HCT116 (cell line): ENCODE data around the gene PNPLA5. TPM values are rescaled to one million over a fixed set of nuclear protein-coding genes. Genes with fewer than 3 reads are reported as not detected.

ENCODE experiments used
- ATAC-seq: fragments of 200-7000 bp; cut with Tn5 transposase; 2 replicates; pipeline ENCODE4 v1.9.1; 2020; ENCODE audit warnings: mild to moderate bottlenecking, moderate library complexity
- BruUV-seq: library from RNA; stranded (reverse); fragments of 400-500 nt; replicated peaks from 2 replicates; lab custom pipeline; 2021; lab: Mats Ljungman, UMichigan
- CTCF ChIA-PET: fragments of 300-600 bp; sonication (Branson Sonifier 250); formaldehyde crosslinking; loops from one replicate; lab custom pipeline; 2021; ENCODE audit warnings: antibody characterized with exemption; lab: Charles Lee
- POLR2A ChIA-PET: fragments of 300-600, 350-600 bp; sonication (Branson Sonifier 250); formaldehyde crosslinking; loops from one replicate; lab custom pipeline; 2021; ENCODE audit warnings: antibody characterized with exemption; lab: Charles Lee
- RAD21 ChIA-PET, 2 experiments: fragments of 300-600 bp; sonication (Branson Sonifier 250); formaldehyde crosslinking; loops; one replicate each; lab custom pipeline; 2023; ENCODE audit warnings: low total read pairs in 2 of 2; ENCODE audit not compliant: uncharacterized antibody in 2 of 2, unreplicated experiment in 2 of 2, low non-redundant PET in 1 of 2; lab: Charles Lee
- DNase-seq: peaks from one replicate; pipeline ENCODE4 v3.0.0-alpha.2; 2010; ENCODE audit warnings: low read depth, low spot score
- H2AFZ ChIP-seq: fragments of 200-600 bp; shearing (Covaris generic), sonication (generic); 2 replicates; pipeline ENCODE4 v1.6.1; 2017; ENCODE audit warnings: low read depth, mixed run types, mixed read lengths, antibody characterized with exemption, low read length; ENCODE audit not compliant: poor library complexity, severe bottlenecking
- H3K27ac ChIP-seq: 2 replicates; pipeline ENCODE4 v1.5.1; 2012; ENCODE audit warnings: low read depth, low read length
- H3K27me3 ChIP-seq: fragments of 200-600 bp; sonication (generic); 2 replicates; pipeline ENCODE4 v1.6.1; 2016; ENCODE audit warnings: mixed run types, low read length, mixed read lengths; ENCODE audit not compliant: insufficient read depth
- H3K36me3 ChIP-seq, 2 experiments: fragments of 200-500 bp in 1 of 2; fragments of 200-600 bp in 1 of 2; sonication (Bioruptor generic) in 1 of 2; sonication (generic) in 1 of 2; 2 replicates each; pipeline versions ENCODE4 v1.5.1 to v1.6.1; 2014 to 2016; ENCODE audit warnings: low read length in 2 of 2, inconsistent platforms in 1 of 2, mixed read lengths in 1 of 2, mixed run types in 1 of 2; ENCODE audit not compliant: insufficient read depth in 2 of 2, control insufficient read depth in 1 of 2
- H3K4me1 ChIP-seq, 2 experiments: fragments of 200-600 bp in 1 of 2; sonication (generic) in 1 of 2; 2 replicates each; pipeline versions ENCODE4 v1.5.1 to v1.6.1; 2012 to 2017; ENCODE audit warnings: low read length in 2 of 2, inconsistent platforms in 1 of 2, mild to moderate bottlenecking in 1 of 2, mixed read lengths in 1 of 2, mixed run types in 1 of 2, moderate library complexity in 1 of 2; ENCODE audit not compliant: insufficient read depth in 2 of 2, control insufficient read depth in 1 of 2
- H3K4me2 ChIP-seq: fragments of 200-600 bp; sonication (generic); 2 replicates; pipeline ENCODE4 v1.6.1; 2017; ENCODE audit warnings: mixed run types, low read length, mixed read lengths
- H3K4me3 ChIP-seq, 2 experiments: fragments of 200-600 bp in 1 of 2; sonication (generic) in 1 of 2; replicated peaks in 1 of 2; 2 replicates each; pipeline ENCODE4 v1.5.1; 2011 to 2016; ENCODE audit warnings: low read length in 2 of 2, control low read depth in 1 of 2, low read depth in 1 of 2, mild to moderate bottlenecking in 1 of 2, mixed read lengths in 1 of 2, mixed run types in 1 of 2
- H3K79me2 ChIP-seq: fragments of 200-600 bp; sonication (generic); 2 replicates; pipeline ENCODE4 v1.6.1; 2017; ENCODE audit warnings: mild to moderate bottlenecking, mixed run types, low read length, moderate library complexity, mixed read lengths; ENCODE audit not compliant: insufficient read depth
- H3K9ac ChIP-seq: fragments of 200-600 bp; sonication (generic); 2 replicates; pipeline ENCODE4 v1.6.1; 2016; ENCODE audit warnings: low read length, mixed read lengths
- H3K9me2 ChIP-seq: fragments of 200-600 bp; sonication (generic), shearing (Covaris generic); 2 replicates; pipeline ENCODE4 v1.6.1; 2017; ENCODE audit warnings: mixed run types, mild to moderate bottlenecking, moderate library complexity; ENCODE audit not compliant: insufficient read depth
- H3K9me3 ChIP-seq, 2 experiments: fragments of 200-500 bp in 1 of 2; fragments of 200-600 bp in 1 of 2; sonication (Bioruptor generic) in 1 of 2; sonication (generic) in 1 of 2; 2 replicates each; pipeline ENCODE4 v1.6.1; 2014 to 2017; ENCODE audit warnings: low read length in 2 of 2, mixed read lengths in 2 of 2, inconsistent platforms in 1 of 2, low read depth in 1 of 2, mild to moderate bottlenecking in 1 of 2, mixed run types in 1 of 2, moderate library complexity in 1 of 2; ENCODE audit not compliant: control insufficient read depth in 1 of 2, insufficient read depth in 1 of 2
- H4K20me1 ChIP-seq: fragments of 200-600 bp; sonication (generic), shearing (Covaris generic); 2 replicates; pipeline ENCODE4 v1.6.1; 2017; ENCODE audit warnings: mixed run types, mild to moderate bottlenecking, moderate library complexity; ENCODE audit not compliant: insufficient read depth
- CBX3 ChIP-seq: IDR thresholded peaks from 2 replicates; pipeline ENCODE4 v1.6.1; 2012; ENCODE audit warnings: low read depth
- CEBPB ChIP-seq: IDR thresholded peaks from 2 replicates; pipeline ENCODE4 v1.6.1; 2012; ENCODE audit warnings: low read depth
- EGR1 ChIP-seq: IDR thresholded peaks from 2 replicates; pipeline ENCODE4 v1.6.1; 2012; ENCODE audit warnings: low read depth
- ELF1 ChIP-seq: IDR thresholded peaks from 2 replicates; pipeline ENCODE4 v1.6.1; 2012; ENCODE audit warnings: low read depth, borderline replicate concordance
- FOSL1 ChIP-seq: IDR thresholded peaks from 2 replicates; pipeline ENCODE4 v1.6.1; 2012; ENCODE audit warnings: low read depth
- JUND ChIP-seq: IDR thresholded peaks from 2 replicates; pipeline ENCODE4 v1.6.1; 2012
- POLR2A ChIP-seq: IDR thresholded peaks from 2 replicates; pipeline ENCODE4 v1.7.0; 2011; ENCODE audit warnings: borderline replicate concordance; ENCODE audit not compliant: insufficient read depth, insufficient read length; ENCODE audit errors: extremely low read depth
- POLR2AphosphoS5 ChIP-seq: IDR thresholded peaks from 2 replicates; pipeline ENCODE4 v1.6.1; 2011; ENCODE audit warnings: mild to moderate bottlenecking, low read depth, low read length, moderate library complexity
- RAD21 ChIP-seq: IDR thresholded peaks from 2 replicates; pipeline ENCODE4 v1.6.1; 2012; ENCODE audit warnings: low read depth, mild to moderate bottlenecking
- SIN3A ChIP-seq: IDR thresholded peaks from 2 replicates; pipeline ENCODE4 v1.6.1; 2012; ENCODE audit warnings: low read depth
- SP1 ChIP-seq: IDR thresholded peaks from 2 replicates; pipeline ENCODE4 v1.6.1; 2012; ENCODE audit warnings: low read depth
- SRF ChIP-seq: IDR thresholded peaks from 2 replicates; pipeline ENCODE4 v1.6.1; 2012; ENCODE audit warnings: low read depth
- TCF7L2 ChIP-seq: IDR thresholded peaks from 2 replicates; pipeline ENCODE4 v1.7.0; 2011; ENCODE audit warnings: borderline replicate concordance, inconsistent platforms; ENCODE audit not compliant: insufficient read depth, insufficient read length; ENCODE audit errors: extremely low read depth
- YY1 ChIP-seq: IDR thresholded peaks from 2 replicates; pipeline ENCODE4 v1.6.1; 2011; ENCODE audit warnings: low read length, low read depth, moderate library complexity, mild to moderate bottlenecking; ENCODE audit not compliant: insufficient replicate concordance; ENCODE audit errors: extremely low read depth
- ZNF274 ChIP-seq: fragments of 200-500 bp; sonication (Bioruptor generic); IDR thresholded peaks from 2 replicates; pipeline ENCODE4 v1.6.1; 2014; ENCODE audit warnings: mild to moderate bottlenecking, low read depth, low read length, inconsistent platforms
- intact Hi-C: fragments of 100-400 bp; cut with micrococcal nuclease; formaldehyde crosslinking; loops from 2 replicates; pipeline ENCODE4 v1.10.0; 2022
- total RNA-seq: library from RNA; stranded (reverse); gene quantifications from one replicate; pipeline ENCODE4 v1.2.1, GENCODE V29; 2021; ENCODE audit not compliant: unreplicated experiment
- TF ChIP-seq, protein P1 (sequence below), 3 experiments: fragments of 200-600 bp in 1 of 3; sonication (generic) in 1 of 3; IDR thresholded peaks in 2 of 3; conservative IDR thresholded peaks in 1 of 3; 2 replicates each; pipeline ENCODE4 v1.5.1; 2012 to 2017; ENCODE audit warnings: low read depth in 2 of 3, low read length in 2 of 3, antibody characterized with exemption in 1 of 3, borderline replicate concordance in 1 of 3, control low read depth in 1 of 3, mild to moderate bottlenecking in 1 of 3, mixed read lengths in 1 of 3, mixed run types in 1 of 3, moderate library complexity in 1 of 3; ENCODE audit not compliant: insufficient read depth in 1 of 3
- TF ChIP-seq, protein P2 (sequence below): IDR thresholded peaks from 2 replicates; pipeline ENCODE4 v1.6.1; 2012
- TF ChIP-seq, protein P3 (sequence below): IDR thresholded peaks from 2 replicates; pipeline ENCODE4 v1.6.1; 2011; ENCODE audit warnings: mild to moderate bottlenecking, low read length, moderate library complexity; ENCODE audit not compliant: insufficient replicate concordance; ENCODE audit errors: extremely low read depth
- TF ChIP-seq, protein P4 (sequence below): IDR thresholded peaks from 2 replicates; pipeline ENCODE4 v1.6.1; 2012
- TF ChIP-seq, protein P5 (sequence below): IDR thresholded peaks from 2 replicates; pipeline ENCODE4 v1.6.1; 2012; ENCODE audit warnings: low read depth

Gene PNPLA5
- total RNA-seq, 1 experiment from 2014 or later = 2.9 TPM

DNA sequence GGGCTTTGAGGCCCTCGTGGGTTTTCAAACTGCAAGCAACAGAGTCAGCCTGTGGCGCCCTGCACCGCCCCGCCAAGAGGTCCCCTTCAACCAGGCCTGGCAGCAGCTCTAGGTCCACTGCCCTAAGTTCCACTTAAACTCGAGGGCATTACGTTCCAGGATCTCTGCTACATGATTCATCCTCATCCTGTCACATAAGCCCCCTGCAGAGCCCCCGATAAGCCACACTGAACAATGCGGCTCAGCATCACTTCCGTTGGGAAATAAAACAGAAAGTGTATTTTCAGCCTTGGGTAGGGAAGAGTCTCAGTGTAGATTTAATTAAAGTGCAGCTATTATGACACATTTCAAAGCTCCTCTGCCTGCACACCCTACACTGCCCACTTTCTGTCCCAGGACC, 54.1 kb downstream of the PNPLA5 start:
- H3K4me3 ChIP-seq = no peak overlapping the region
- TF ChIP-seq CEBPB (no peak), POLR2AphosphoS5 (no peak), EGR1 (no peak), ZNF274 (no peak), ELF1 (no peak), SIN3A (no peak), SP1 (no peak), RAD21 (no peak), CBX3 (no peak), TCF7L2 (no peak), FOSL1 (no peak), POLR2A (no peak), JUND (no peak), YY1 (no peak), SRF (no peak)
- TF ChIP-seq, protein P1, sequence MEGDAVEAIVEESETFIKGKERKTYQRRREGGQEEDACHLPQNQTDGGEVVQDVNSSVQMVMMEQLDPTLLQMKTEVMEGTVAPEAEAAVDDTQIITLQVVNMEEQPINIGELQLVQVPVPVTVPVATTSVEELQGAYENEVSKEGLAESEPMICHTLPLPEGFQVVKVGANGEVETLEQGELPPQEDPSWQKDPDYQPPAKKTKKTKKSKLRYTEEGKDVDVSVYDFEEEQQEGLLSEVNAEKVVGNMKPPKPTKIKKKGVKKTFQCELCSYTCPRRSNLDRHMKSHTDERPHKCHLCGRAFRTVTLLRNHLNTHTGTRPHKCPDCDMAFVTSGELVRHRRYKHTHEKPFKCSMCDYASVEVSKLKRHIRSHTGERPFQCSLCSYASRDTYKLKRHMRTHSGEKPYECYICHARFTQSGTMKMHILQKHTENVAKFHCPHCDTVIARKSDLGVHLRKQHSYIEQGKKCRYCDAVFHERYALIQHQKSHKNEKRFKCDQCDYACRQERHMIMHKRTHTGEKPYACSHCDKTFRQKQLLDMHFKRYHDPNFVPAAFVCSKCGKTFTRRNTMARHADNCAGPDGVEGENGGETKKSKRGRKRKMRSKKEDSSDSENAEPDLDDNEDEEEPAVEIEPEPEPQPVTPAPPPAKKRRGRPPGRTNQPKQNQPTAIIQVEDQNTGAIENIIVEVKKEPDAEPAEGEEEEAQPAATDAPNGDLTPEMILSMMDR (IDR thresholded peaks at IDR 0.05 in 2 of 3, conservative IDR thresholded peaks at IDR 0.05 in 1 of 3; ENCODE audit: borderline replicate concordance in 1 of 3, insufficient read depth in 1 of 3, low read depth in 2 of 3, low read length in 2 of 3) = no peak
- TF ChIP-seq, protein P2, sequence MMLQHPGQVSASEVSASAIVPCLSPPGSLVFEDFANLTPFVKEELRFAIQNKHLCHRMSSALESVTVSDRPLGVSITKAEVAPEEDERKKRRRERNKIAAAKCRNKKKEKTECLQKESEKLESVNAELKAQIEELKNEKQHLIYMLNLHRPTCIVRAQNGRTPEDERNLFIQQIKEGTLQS = no peak
- TF ChIP-seq, protein P3, sequence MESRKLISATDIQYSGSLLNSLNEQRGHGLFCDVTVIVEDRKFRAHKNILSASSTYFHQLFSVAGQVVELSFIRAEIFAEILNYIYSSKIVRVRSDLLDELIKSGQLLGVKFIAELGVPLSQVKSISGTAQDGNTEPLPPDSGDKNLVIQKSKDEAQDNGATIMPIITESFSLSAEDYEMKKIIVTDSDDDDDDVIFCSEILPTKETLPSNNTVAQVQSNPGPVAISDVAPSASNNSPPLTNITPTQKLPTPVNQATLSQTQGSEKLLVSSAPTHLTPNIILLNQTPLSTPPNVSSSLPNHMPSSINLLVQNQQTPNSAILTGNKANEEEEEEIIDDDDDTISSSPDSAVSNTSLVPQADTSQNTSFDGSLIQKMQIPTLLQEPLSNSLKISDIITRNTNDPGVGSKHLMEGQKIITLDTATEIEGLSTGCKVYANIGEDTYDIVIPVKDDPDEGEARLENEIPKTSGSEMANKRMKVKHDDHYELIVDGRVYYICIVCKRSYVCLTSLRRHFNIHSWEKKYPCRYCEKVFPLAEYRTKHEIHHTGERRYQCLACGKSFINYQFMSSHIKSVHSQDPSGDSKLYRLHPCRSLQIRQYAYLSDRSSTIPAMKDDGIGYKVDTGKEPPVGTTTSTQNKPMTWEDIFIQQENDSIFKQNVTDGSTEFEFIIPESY = no peak
- TF ChIP-seq, protein P4, sequence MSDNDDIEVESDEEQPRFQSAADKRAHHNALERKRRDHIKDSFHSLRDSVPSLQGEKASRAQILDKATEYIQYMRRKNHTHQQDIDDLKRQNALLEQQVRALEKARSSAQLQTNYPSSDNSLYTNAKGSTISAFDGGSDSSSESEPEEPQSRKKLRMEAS = no peak
- TF ChIP-seq, protein P5, sequence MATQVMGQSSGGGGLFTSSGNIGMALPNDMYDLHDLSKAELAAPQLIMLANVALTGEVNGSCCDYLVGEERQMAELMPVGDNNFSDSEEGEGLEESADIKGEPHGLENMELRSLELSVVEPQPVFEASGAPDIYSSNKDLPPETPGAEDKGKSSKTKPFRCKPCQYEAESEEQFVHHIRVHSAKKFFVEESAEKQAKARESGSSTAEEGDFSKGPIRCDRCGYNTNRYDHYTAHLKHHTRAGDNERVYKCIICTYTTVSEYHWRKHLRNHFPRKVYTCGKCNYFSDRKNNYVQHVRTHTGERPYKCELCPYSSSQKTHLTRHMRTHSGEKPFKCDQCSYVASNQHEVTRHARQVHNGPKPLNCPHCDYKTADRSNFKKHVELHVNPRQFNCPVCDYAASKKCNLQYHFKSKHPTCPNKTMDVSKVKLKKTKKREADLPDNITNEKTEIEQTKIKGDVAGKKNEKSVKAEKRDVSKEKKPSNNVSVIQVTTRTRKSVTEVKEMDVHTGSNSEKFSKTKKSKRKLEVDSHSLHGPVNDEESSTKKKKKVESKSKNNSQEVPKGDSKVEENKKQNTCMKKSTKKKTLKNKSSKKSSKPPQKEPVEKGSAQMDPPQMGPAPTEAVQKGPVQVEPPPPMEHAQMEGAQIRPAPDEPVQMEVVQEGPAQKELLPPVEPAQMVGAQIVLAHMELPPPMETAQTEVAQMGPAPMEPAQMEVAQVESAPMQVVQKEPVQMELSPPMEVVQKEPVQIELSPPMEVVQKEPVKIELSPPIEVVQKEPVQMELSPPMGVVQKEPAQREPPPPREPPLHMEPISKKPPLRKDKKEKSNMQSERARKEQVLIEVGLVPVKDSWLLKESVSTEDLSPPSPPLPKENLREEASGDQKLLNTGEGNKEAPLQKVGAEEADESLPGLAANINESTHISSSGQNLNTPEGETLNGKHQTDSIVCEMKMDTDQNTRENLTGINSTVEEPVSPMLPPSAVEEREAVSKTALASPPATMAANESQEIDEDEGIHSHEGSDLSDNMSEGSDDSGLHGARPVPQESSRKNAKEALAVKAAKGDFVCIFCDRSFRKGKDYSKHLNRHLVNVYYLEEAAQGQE = no peak
- TF ChIP-seq, all 23 proteins: peak for 0
- ChIA-PET RAD21 (no interaction called here), CTCF (no interaction called here), POLR2A (no interaction called here)
- Histone ChIP-seq H3K27me3 (no peaks in the 10 kb centered on the region), H3K9me3 (no peaks in the 10 kb centered on the region), H3K4me2 (no peak overlapping the region), H3K27ac (no peak overlapping the region), H3K9me2 (no peaks in the 10 kb centered on the region), H3K36me3 (no peaks in the 10 kb centered on the region), H3K9ac (no peak overlapping the region), H3K4me1 (no peaks in the 10 kb centered on the region), H3K79me2 (peaks cover 3% of the 10 kb centered on the region; the same call in 1 of the 2 replicates), H2AFZ (no peak overlapping the region), H4K20me1 (no peaks in the 10 kb centered on the region)
- ATAC-seq = no peak
- no TSS peak for BruUV-seq
- no peak for DNase-seq
- intact Hi-C loops = no loop called here
